SW480 (cell line): ENCODE data around the gene RGS11.

ENCODE experiments used
- DNase-seq: peaks from one replicate; pipeline ENCODE4 v3.0.0-alpha.2; 2016; ENCODE audit warnings: low spot score

The RGS11 gene

DNA sequence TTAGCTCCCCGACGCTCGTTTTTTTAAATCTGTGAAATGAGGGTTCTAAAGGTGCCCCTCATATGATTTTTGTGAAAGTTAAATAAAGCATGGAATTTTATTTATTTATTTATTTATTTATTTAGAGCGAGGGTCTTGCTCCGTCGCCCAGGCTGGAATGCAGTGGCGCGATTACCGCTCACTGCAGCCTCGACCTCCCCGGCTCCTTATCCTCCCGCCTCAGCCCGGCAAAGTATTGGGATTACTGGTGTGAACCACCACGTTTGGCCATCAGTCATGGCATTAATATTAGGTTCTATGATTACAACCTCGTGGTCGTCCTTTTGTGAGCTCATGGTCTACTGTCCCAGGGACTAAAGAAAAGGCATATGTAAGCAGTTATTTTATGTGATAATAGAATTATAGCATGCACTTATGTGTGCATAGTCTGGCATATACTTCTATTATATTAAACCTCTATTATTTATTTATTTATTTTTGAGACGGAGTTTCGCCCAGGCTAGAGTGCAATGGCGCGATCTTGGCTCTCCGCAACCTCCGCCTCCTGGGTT lies 45.9 kb downstream of the RGS11 start:
- DNase-seq: no peak

DNA sequence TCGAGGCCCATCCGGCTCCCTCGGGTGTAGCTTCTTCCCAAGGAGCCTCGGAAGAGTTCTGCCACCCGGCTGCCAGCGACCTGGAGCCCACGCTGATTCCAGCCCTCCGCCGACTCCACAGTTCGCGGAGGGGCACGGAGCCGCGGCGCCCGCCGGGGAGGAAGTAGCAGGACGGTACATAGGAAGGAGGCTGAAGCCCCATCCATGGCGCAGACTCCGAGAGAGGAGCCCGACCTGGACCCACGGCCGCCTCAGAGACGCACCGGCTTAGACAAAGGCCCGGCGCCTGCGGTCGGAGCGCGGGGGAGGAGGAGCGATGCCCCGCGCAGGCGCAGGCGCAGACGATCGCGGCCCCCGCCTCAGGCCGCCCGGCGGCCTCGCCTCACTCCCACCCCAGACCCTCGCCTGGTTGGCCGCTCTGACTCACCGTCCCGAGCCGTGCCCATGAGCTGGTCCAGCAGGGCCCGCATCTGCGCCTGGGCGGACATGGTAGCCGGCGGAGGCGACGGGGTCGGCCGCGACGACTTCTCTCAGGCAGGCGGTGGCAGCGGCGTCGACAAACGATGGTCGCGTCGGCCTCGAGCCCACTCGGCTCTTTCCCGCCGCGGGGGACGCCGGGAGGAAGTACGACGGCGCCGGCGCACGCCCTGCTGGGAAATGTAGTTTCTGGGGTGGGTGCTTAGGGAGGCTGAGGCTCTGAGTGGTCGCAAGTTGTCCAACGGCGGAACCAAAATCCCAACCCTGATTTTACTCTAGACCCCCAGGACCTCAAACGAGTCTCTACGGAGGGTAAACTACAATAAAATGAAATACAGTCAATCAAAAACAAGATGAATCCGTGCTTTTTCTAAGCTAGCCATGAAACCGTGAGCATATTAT lies 46.7 kb downstream of the RGS11 start, which contains the start of gene LUC7L:
Gene LUC7L, minus strand, starts transcription at position 598 of the 879 bp plus-strand sequence. Its CDS starts 110 bp downstream, at position 488.
- DNase-seq: peak; percentile 78

DNA sequence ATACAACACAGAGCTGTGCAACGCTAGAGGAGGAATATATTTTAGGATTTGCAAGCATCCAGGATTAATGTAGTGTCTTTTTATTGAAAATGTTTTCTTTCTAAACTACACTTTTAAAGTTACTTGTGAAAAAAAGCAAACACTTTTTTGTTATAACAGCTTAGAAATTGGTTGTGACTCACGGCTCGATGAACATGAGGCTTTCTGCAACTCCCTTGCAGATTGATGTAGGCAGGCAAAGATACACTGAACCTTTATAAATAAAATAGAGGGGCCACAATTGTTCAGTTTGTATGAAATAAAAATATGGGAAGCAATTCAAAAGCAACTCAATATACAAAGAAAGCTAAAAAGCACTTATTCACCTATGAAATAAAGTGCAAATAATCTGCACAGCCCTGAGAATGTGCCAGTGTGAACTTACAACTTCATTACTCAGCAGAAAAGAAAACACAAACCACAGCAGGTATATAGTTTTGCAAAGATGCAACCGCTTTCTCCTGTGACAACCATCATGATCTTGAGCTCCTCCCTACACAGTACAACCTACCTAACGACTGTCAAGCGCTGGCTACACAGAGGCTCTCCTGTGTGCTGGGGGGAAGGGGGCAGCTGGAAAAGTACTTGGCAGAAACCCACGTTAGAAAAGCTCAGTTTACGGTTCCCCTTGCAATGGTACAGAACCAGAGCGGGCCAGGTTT lies 47.4 kb downstream of the RGS11 start:
- peak; percentile 32 for DNase-seq

DNA sequence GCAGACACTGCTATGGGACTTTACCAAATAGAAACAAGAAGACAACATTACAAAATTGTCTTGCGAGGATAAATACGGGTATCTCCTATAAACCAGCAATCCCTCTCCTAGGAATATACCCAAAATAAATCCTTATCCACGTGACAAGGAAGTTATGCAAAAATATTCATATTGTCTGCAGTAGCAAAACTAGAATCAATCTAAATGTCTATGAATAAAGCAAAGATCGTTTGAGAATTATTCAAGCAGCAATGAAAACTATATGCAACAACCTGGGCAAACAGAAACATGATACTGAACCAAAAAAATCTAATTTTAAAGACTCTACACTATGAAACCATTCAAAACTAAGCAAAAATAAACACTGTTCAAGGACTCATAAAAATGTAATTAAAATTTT lies 55.7 kb downstream of the RGS11 start:
- DNase-seq: no peak
